GM19395 (cell line): Measurements from ENCODE around the gene CYP4A22.
"Not testable (repeated sequence)": the region's sequence is repeated elsewhere in the genome, so short reads cannot be mapped to it uniquely, and the experiment has no call there.

Experiments used
- ATAC-seq: cut with Tn5 transposase; IDR thresholded peaks from one replicate; pipeline ENCODE4 v1.9.1; 2021; ENCODE audit warnings: mild to moderate bottlenecking, moderate library complexity; ENCODE audit not compliant: unreplicated experiment

CYP4A22 gene

GRCh38 chr1:47156457-47156856 lies 19.2 kb downstream of the CYP4A22 start:
- not testable (repeated sequence) for ATAC-seq

DNA sequence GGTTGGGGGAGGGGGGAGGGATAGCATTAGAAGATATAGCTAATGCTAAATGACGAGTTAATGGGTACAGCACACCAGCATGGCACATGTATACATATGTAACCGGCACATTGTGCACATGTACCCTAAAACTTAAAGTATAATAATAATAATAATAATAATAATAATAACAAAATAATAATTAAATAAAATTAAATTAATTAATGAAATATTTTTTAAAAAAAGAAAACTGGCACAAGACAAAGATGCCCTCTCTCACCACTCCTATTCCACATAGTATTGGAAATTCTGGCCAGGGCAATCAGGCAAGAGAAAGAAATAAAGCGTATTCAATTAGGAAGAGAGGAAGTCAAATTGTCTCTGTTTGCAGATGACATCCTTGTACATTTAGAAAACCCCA lies 20.7 kb downstream of the CYP4A22 start:
- ATAC-seq = not testable (repeated sequence)

GRCh38 chr1:47160716-47161115 lies 23.5 kb downstream of the CYP4A22 start:
- ATAC-seq = no peak

DNA sequence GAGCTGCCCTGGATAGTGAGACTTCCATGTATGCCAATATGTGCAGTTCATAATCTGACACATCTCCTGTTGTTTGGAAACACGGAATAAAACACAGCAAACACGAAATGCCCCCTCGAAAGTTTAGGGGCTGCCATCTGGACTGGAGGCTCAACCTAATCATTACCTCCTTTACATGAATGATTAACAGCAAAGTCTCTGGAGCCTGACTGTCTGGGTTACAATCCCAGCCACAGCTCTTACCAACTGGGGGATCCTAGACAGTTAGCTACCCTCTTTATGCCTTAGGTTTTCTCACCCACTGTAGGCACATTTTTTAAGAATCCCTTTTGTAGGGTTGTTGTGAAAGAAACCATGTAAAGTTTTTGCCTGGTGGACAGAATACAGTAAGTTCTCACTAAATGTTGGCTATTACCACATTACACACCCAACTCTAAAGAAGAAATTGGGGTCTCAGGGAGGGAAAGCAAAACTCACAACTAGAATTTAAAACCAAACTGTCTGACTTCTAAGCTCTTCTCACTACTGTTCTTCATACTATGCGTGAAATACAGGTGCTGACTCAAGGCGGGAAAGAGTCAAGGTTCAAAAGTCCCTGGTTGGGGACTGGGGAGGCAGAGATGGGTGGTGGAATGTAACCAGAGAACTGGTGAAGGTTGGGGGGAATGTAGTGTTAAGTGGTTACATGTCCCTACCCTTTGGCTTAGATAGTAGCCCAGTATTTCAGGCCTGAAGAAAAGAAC lies 24.2 kb downstream of the CYP4A22 start:
- no peak for ATAC-seq

GRCh38 chr1:47164552-47164951 lies 27.3 kb downstream of the CYP4A22 start:
- ATAC-seq = no peak

DNA sequence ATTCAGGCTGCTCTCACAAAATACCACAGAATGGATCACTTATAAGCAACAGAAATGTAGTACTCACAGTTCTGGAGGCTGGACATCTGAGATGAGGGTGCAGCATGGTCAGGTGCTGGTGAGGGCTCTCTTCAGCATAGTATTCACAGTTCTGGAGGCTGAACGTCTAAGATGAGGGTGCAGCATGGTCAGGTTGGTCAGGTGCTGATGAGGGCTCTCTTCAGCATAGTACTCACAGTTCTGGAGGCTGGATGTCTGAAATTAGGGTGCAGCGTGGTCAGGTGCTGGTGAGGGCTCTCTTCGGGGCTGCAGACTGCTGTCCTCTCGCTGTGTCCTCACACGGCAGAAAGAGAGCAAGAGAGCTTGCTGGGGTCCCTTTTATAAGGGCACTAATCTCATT lies 35.5 kb downstream of the CYP4A22 start:
- no peak for ATAC-seq

- ATAC-seq = no peak
Measured at GRCh38 chr1:47174656-47175020, 37.4 kb downstream of the CYP4A22 start.

- peak; percentile 49 for ATAC-seq
Measured at GRCh38 chr1:47175227-47175934, 38.1 kb downstream of the CYP4A22 start.

GRCh38 chr1:47178020-47178419 lies 40.8 kb downstream of the CYP4A22 start:
- no peak for ATAC-seq

DNA sequence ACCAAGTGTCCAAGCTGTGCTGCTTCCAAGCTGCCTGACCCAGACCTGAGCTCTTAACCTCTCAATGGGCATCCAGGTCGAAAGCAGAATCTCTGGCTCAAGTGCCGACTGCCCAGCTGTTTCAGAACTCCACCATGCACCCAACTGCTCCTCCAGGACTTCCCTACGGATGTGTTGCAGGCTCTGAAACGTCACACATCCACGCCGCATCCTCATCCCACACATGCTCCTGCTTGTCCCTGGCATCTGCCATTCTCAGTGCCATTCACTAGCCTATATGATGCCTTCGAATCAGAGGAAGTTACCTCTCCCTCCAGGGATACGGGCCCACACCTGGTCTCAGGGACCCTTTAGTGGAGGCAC lies 41.4 kb downstream of the CYP4A22 start:
- ATAC-seq = no peak

DNA sequence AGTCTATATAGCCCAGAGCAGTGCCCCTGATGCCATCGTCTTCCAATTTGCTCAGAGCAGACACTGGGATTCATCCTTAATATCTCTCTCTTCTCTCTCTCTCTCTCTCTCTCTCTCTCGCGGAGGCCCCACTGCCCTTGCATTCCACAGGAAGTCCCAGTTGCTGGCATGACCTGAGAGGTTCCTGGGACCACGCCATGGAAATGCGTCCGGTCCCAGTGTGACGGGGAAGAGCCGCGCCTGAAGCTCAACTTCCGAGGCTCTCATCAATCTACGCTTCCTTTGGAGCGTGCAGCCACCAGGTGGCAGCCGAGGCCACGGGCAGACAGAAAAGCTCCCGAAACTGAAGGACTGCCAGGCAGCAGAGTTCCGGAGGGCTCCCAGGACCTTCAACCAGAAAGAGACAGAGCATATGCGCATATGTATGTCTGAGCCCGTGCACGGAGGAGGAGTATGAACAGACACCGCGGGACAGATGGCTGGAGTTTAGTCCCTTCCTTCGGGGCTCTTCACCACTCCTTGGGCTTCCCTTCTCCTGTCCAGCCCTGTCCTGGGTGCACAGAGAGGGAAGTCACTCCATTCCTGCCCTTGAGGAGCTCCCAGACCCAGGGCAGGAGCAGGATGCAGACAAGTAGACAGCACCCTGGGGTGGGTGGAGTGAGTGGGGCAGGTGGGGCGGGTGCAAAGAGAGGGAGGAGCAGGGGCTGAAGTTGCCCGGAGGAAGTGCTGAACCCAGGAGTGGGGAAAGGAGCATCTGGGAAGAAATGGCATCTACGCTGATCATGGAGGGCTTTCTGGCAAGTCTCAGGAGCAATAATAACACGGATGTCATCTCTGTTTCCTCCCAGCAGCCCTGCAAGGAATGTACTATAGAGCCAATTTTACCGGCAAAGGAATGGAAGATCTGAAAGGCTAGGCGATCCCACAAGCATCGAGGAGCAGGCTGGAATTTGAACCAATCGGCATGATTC lies 42.1 kb downstream of the CYP4A22 start:
- peak; percentile 92 for ATAC-seq

GRCh38 chr1:47179988-47180563 lies 42.8 kb downstream of the CYP4A22 start:
- no peak for ATAC-seq

GRCh38 chr1:47180603-47181094 lies 43.4 kb downstream of the CYP4A22 start:
- ATAC-seq = no peak

GRCh38 chr1:47181095-47181954 lies 44.1 kb downstream of the CYP4A22 start:
- ATAC-seq = no peak

- ATAC-seq = no peak
Measured at GRCh38 chr1:47181955-47182675, 44.9 kb downstream of the CYP4A22 start.

- no peak for ATAC-seq
Measured at GRCh38 chr1:47182676-47183235, 45.5 kb downstream of the CYP4A22 start.

- no peak for ATAC-seq
Measured at GRCh38 chr1:47183308-47184089, 46.3 kb downstream of the CYP4A22 start.
